Neural cell (in vitro differentiated cells): ENCODE data around the gene HEBP1. TPM values are rescaled to one million over a fixed set of nuclear protein-coding genes. Genes with fewer than 3 reads are reported as not detected.

Experiments used
- H2AFZ ChIP-seq: fragments of 200-600, 300-800 bp; sonication (generic), shearing (Covaris generic); 2 replicates; pipeline ENCODE4 v1.6.0; 2014; ENCODE audit warnings: low read depth, mild to moderate bottlenecking, antibody characterized with exemption, low read length, moderate library complexity
- H3F3A ChIP-seq: fragments of 200-600 bp; shearing (Covaris generic); 2 replicates; pipeline ENCODE4 v1.6.1; 2016; ENCODE audit warnings: mild to moderate bottlenecking, moderate library complexity, mixed read lengths, antibody characterized with exemption, low read length; ENCODE audit not compliant: insufficient read depth, poor library complexity, severe bottlenecking
- H3K27ac ChIP-seq: fragments of 200-600, 300-800 bp; sonication (generic), shearing (Covaris generic); 2 replicates; pipeline ENCODE4 v1.5.1; 2014; ENCODE audit warnings: mild to moderate bottlenecking, low read length, moderate library complexity
- H3K27me3 ChIP-seq: fragments of 300-800, 200-600 bp; sonication (generic), shearing (Covaris generic); 2 replicates; pipeline ENCODE4 v1.6.0; 2014; ENCODE audit warnings: mild to moderate bottlenecking, low read depth, low read length, moderate library complexity; ENCODE audit not compliant: insufficient read depth
- H3K36me3 ChIP-seq: fragments of 300-800, 200-600 bp; sonication (generic), shearing (Covaris generic); 2 replicates; pipeline ENCODE4 v1.5.1; 2014; ENCODE audit warnings: mild to moderate bottlenecking, antibody characterized with exemption, low read length, moderate library complexity; ENCODE audit not compliant: insufficient read depth
- H3K4me2 ChIP-seq: fragments of 300-800, 200-600 bp; sonication (generic), shearing (Covaris generic); 2 replicates; pipeline ENCODE4 v1.6.0; 2014; ENCODE audit warnings: mild to moderate bottlenecking, low read length
- H3K4me3 ChIP-seq: fragments of 300-800, 200-600 bp; sonication (generic), shearing (Covaris generic); 2 replicates; pipeline ENCODE4 v1.5.1; 2014; ENCODE audit warnings: mild to moderate bottlenecking, low read length, moderate library complexity
- H3K79me2 ChIP-seq: fragments of 200-600 bp; shearing (Covaris generic); replicated peaks from 2 replicates; pipeline ENCODE4 v1.6.0; 2014; ENCODE audit warnings: mild to moderate bottlenecking, low read length, moderate library complexity; ENCODE audit not compliant: insufficient read depth
- H3K9ac ChIP-seq: fragments of 300-800, 200-600 bp; sonication (generic), shearing (Covaris generic); 2 replicates; pipeline ENCODE4 v1.6.1; 2016; ENCODE audit warnings: mild to moderate bottlenecking, low read length, mixed read lengths
- H3K9me2 ChIP-seq: fragments of 200-600 bp; shearing (Covaris generic); 2 replicates; pipeline ENCODE4 v1.6.1; 2016; ENCODE audit warnings: mild to moderate bottlenecking, low read length, mixed read lengths; ENCODE audit not compliant: insufficient read depth
- H3K9me3 ChIP-seq: fragments of 200-600, 300-800 bp; sonication (generic), shearing (Covaris generic); 2 replicates; pipeline ENCODE4 v1.6.1; 2016; ENCODE audit warnings: mild to moderate bottlenecking, mixed run types, low read length, moderate library complexity, mixed read lengths
- H4K20me1 ChIP-seq: fragments of 200-600 bp; shearing (Covaris generic); 2 replicates; pipeline ENCODE4 v1.6.1; 2016; ENCODE audit warnings: mild to moderate bottlenecking, mixed run types; ENCODE audit not compliant: insufficient read depth
- CTCF ChIP-seq: fragments of 450-650 bp; IDR thresholded peaks from 2 replicates; pipeline ENCODE4 v1.5.1; 2014; ENCODE audit warnings: antibody characterized with exemption, mild to moderate bottlenecking, moderate library complexity; ENCODE audit not compliant: poor library complexity, severe bottlenecking
- EP300 ChIP-seq: fragments of 450-650 bp; conservative IDR thresholded peaks from 2 replicates; pipeline ENCODE4 v1.6.1; 2014; ENCODE audit warnings: antibody characterized with exemption, mild to moderate bottlenecking, moderate library complexity; ENCODE audit not compliant: poor library complexity, severe bottlenecking
- EZH2 ChIP-seq: fragments of 200-600, 300-800 bp; shearing (Covaris generic), sonication (generic); IDR thresholded peaks from 2 replicates; pipeline ENCODE4 v1.6.1; 2014; ENCODE audit warnings: antibody characterized with exemption, low read length, borderline replicate concordance, mild to moderate bottlenecking; ENCODE audit not compliant: insufficient read depth, poor library complexity, severe bottlenecking
- MXI1 ChIP-seq: fragments of 450-650 bp; conservative IDR thresholded peaks from 2 replicates; pipeline ENCODE4 v1.6.1; 2014; ENCODE audit warnings: antibody characterized with exemption, mild to moderate bottlenecking; ENCODE audit not compliant: poor library complexity, severe bottlenecking
- POLR2AphosphoS5 ChIP-seq: IDR thresholded peaks from 2 replicates; pipeline ENCODE4 v1.6.1; 2012
- RAD21 ChIP-seq: fragments of 450-650 bp; conservative IDR thresholded peaks from 2 replicates; pipeline ENCODE4 v1.6.1; 2014; ENCODE audit warnings: antibody characterized with exemption, mild to moderate bottlenecking, moderate library complexity
- REST ChIP-seq: IDR thresholded peaks from 2 replicates; pipeline ENCODE4 v1.6.1; 2012; ENCODE audit warnings: borderline replicate concordance
- TAF1 ChIP-seq: IDR thresholded peaks from 2 replicates; pipeline ENCODE4 v1.6.1; 2012; ENCODE audit warnings: low read depth
- polyA plus RNA-seq: library from polyadenylated mRNA; depleted of rRNA; stranded (reverse); fragments of >200 nt; gene quantifications from 2 replicates; pipeline ENCODE4 v1.2.3, GENCODE V29; 2014

The HEBP1 gene
- polyA plus RNA-seq, 1 donor from 2014 or later = 1.2 TPM

GRCh38 chr12:13007496-13008233 lies 7.6 kb upstream of the HEBP1 start:
- Histone ChIP-seq H3K9me3 (no peaks in the 10 kb centered on the region), H4K20me1 (no peaks in the 10 kb centered on the region), H3K4me2 (no peak overlapping the region), H3K36me3 (no peaks in the 10 kb centered on the region), H3K79me2 (no peaks in the 10 kb centered on the region), H3K27me3 (no peaks in the 10 kb centered on the region), H3K4me3 (no peak overlapping the region), H3K9me2 (no peaks in the 10 kb centered on the region), H2AFZ (no peak overlapping the region), H3K9ac (no peak overlapping the region), H3K27ac (no peak overlapping the region), H3F3A (no peaks in the 10 kb centered on the region)
- TF ChIP-seq MXI1 (no peak), POLR2AphosphoS5 (no peak), REST (no peak)

- H3F3A ChIP-seq = no peaks in the 10 kb centered on the region
- no peaks in the 10 kb centered on the region for H3K79me2 ChIP-seq
- no peaks in the 10 kb centered on the region for H3K27me3 ChIP-seq
- H4K20me1 ChIP-seq = no peaks in the 10 kb centered on the region
- H3K36me3 ChIP-seq = no peaks in the 10 kb centered on the region
- no peaks in the 10 kb centered on the region for H3K9me2 ChIP-seq
- no peak overlapping the region for H3K4me2 ChIP-seq
- TF ChIP-seq RAD21 = no peak
- H2AFZ ChIP-seq = no peak overlapping the region
- no peak overlapping the region for H3K9ac ChIP-seq
- no peak overlapping the region for H3K27ac ChIP-seq
- H3K9me3 ChIP-seq = no peaks in the 10 kb centered on the region
- no peak overlapping the region for H3K4me3 ChIP-seq
These were observed 5.6 kb upstream of the HEBP1 start for GRCh38 chr12:13005649-13006048.

- Histone ChIP-seq H3F3A (no peaks in the 10 kb centered on the region), H3K9me2 (no peaks in the 10 kb centered on the region), H3K36me3 (no peaks in the 10 kb centered on the region), H3K4me3 (no peak overlapping the region), H3K27me3 (no peaks in the 10 kb centered on the region), H3K79me2 (no peaks in the 10 kb centered on the region), H3K4me2 (no peak overlapping the region), H3K27ac (no peak overlapping the region), H4K20me1 (no peaks in the 10 kb centered on the region), H3K9ac (no peak overlapping the region), H3K9me3 (no peaks in the 10 kb centered on the region), H2AFZ (no peak overlapping the region)
- TF ChIP-seq EP300 (no peak), MXI1 (no peak), TAF1 (no peak), POLR2AphosphoS5 (no peak), RAD21 (no peak)
These were observed 4.9 kb upstream of the HEBP1 start for GRCh38 chr12:13004986-13005385.

GRCh38 chr12:13004361-13004760 lies 4.3 kb upstream of the HEBP1 start:
- H2AFZ ChIP-seq = no peak overlapping the region
- H3K27me3 ChIP-seq = no peaks in the 10 kb centered on the region
- H3K4me2 ChIP-seq = no peak overlapping the region
- no peaks in the 10 kb centered on the region for H3K79me2 ChIP-seq
- no peak overlapping the region for H3K4me3 ChIP-seq
- H3F3A ChIP-seq = no peaks in the 10 kb centered on the region
- H3K9me2 ChIP-seq = no peaks in the 10 kb centered on the region
- H3K9me3 ChIP-seq = no peaks in the 10 kb centered on the region
- H4K20me1 ChIP-seq = no peaks in the 10 kb centered on the region
- no peak overlapping the region for H3K9ac ChIP-seq
- no peaks in the 10 kb centered on the region for H3K36me3 ChIP-seq
- H3K27ac ChIP-seq = no peak overlapping the region
- no peak for TF ChIP-seq EZH2
- TF ChIP-seq POLR2AphosphoS5 = no peak
- TF ChIP-seq CTCF = no peak
- TF ChIP-seq RAD21 = no peak
- TF ChIP-seq EP300 = no peak
- TF ChIP-seq MXI1 = no peak
- no peak for TF ChIP-seq REST
- TF ChIP-seq TAF1 = no peak
